Heart right ventricle (tissue), 16 donors: ENCODE results near the gene GSTA3. TPM values are rescaled to one million over a fixed set of nuclear protein-coding genes. Genes with fewer than 3 reads are reported as not detected.
"Not testable (repeated sequence)": the region's sequence is repeated elsewhere in the genome, so short reads cannot be mapped to it uniquely, and the experiment has no call there.

ENCODE experiments used
- ATAC-seq, 8 donors: fragments of 200-7000 bp; cut with Tn5 transposase; one replicate each; pipeline ENCODE4 v1.9.1; 2020; ENCODE audit warnings: mild to moderate bottlenecking in 8 of 8, moderate library complexity in 8 of 8, moderate number of reproducible peaks in 1 of 8
- DNase-seq, 2 donors: peaks; one replicate each; pipeline ENCODE4 v3.0.0-alpha.2; 2020
- H3K27ac ChIP-seq, 10 donors: fragments of 200-600 bp; sonication (generic) in 2 of 10; one replicate each; pipeline versions ENCODE4 v1.5.0 to v1.8.0; 2020 to 2022; ENCODE audit warnings: mild to moderate bottlenecking in 3 of 10
- H3K27me3 ChIP-seq, 7 donors: fragments of 200-600 bp; one replicate each; pipeline ENCODE4 v1.8.0; 2021 to 2022; ENCODE audit warnings: mild to moderate bottlenecking in 2 of 7
- H3K36me3 ChIP-seq, 9 donors: fragments of 200-600 bp; sonication (generic) in 1 of 9; one replicate each; pipeline versions ENCODE4 v1.5.0 to v1.8.0; 2020 to 2022; ENCODE audit warnings: mild to moderate bottlenecking in 2 of 9
- H3K4me1 ChIP-seq, 9 donors: fragments of 200-600 bp; sonication (generic) in 1 of 9; one replicate each; pipeline versions ENCODE4 v1.5.0 to v1.8.0; 2020 to 2022; ENCODE audit warnings: mild to moderate bottlenecking in 4 of 9
- H3K4me3 ChIP-seq, 10 donors: fragments of 200-600 bp; sonication (generic) in 2 of 10; one replicate each; pipeline versions ENCODE4 v1.5.0 to v1.8.0; 2020 to 2022; ENCODE audit warnings: mild to moderate bottlenecking in 7 of 10, moderate library complexity in 2 of 10
- H3K9me3 ChIP-seq, 11 donors: fragments of 200-600 bp in 10 of 11; sonication (generic) in 2 of 11; one replicate each; pipeline versions ENCODE4 v1.5.0 to v1.8.0; 2013 to 2022; ENCODE audit warnings: mild to moderate bottlenecking in 2 of 11, control low read depth in 1 of 11, moderate library complexity in 1 of 11
- WGBS, 2 donors: extraction: QIAGEN DNeasy Blood & Tissue Kit; methylation state at CpG; one replicate each; pipeline ENCODE4 v1.1.7; 2013; ENCODE audit warnings: inconsistent platforms in 1 of 2; 5-methylcytosine and 5-hydroxymethylcytosine counted together
- intact Hi-C, 10 donors: fragments of 100-400 bp; cut with DNase I; formaldehyde crosslinking; loops; one replicate each; pipeline versions ENCODE4 v1.11.1 to v1.14.2; 2022
- polyA plus RNA-seq, 2 donors: library from polyadenylated mRNA; stranded (reverse); fragments of 200-250 nt; gene quantifications; one replicate each; pipeline ENCODE4 v1.2.3, GENCODE V29; 2013
- total RNA-seq, 10 donors: library from RNA; stranded (reverse); fragmentation: NEBNext Ultra II Directional in 3 of 10; extraction: Animal tissue kit (Norgen Biotek cat#: 25700) in 3 of 10; gene quantifications; one replicate each; pipeline versions ENCODE4 v1.2.1 to v1.2.4, GENCODE V29; 2021 to 2023
- TF ChIP-seq, protein P1 (sequence below), 9 donors: fragments of 200-600 bp; sonication (generic) in 2 of 9; IDR thresholded peaks; one replicate each; pipeline versions ENCODE4 v1.5.0 to v1.8.0; 2021 to 2022; ENCODE audit warnings: antibody characterized with exemption in 9 of 9, mild to moderate bottlenecking in 5 of 9, moderate library complexity in 1 of 9
- donor health status: Arrhythmogenic right ventricular cardiomyopathy.
- donor health status: ischemic (EF 13 %, LVEDD 7.1; RV severe dilation, severe dysfunction).
- donor health status: healthy with polysubstance abuse.
- donor health status: DM: no; HTN: yes; CAD: no.
- donor health status: DM: no; HTN: no; CAD: no.
- donor health status: ischemic (EF 25% LVEDD 6.9; RV normal size, moderate dysfunction).
- donor health status: ischemic (EF 25% LVEDD 5.7; RV mildly dilated, moderate dysfunction).
- donor health status: healthy.
- donor health status: DM: yes; HTN: yes; CAD: no.
- donor health status: Ischemic cardiomyopathy.
- donor health status: ischemic (EF 35%, LVEDD 5.7; RV mildly dilated, moderate dysfunction).
- donor health status: nonischemic (EF 11% LVEDD 7.7; RV severe dilation, severe dysfunction).
- donor health status: DM: yes; HTN: yes; CAD: no.
- donor health status: PGD.
- donor health status: ischemic (EF 29% LVEDD 5.4; RV normal size, mild dysfunction).
- donor health status: nonischemic (EF 23%, LVEDD 6.1; RV moderate dilation, normal function).

The GSTA3 gene
- total and polyA plus RNA-seq, 12 donors, result not detected

- intact Hi-C loops, result no loop called here
- Histone ChIP-seq H3K36me3 (no peaks in the 10 kb centered on the region), H3K27me3 (no peaks in the 10 kb centered on the region), H3K4me3 (no peak overlapping the region), H3K4me1 (no peaks in the 10 kb centered on the region), H3K9me3 (peaks cover 0 to 8% (median 0%) of the 10 kb centered on the region in 11 donors), H3K27ac (no peak overlapping the region)
- TF ChIP-seq, protein P1, sequence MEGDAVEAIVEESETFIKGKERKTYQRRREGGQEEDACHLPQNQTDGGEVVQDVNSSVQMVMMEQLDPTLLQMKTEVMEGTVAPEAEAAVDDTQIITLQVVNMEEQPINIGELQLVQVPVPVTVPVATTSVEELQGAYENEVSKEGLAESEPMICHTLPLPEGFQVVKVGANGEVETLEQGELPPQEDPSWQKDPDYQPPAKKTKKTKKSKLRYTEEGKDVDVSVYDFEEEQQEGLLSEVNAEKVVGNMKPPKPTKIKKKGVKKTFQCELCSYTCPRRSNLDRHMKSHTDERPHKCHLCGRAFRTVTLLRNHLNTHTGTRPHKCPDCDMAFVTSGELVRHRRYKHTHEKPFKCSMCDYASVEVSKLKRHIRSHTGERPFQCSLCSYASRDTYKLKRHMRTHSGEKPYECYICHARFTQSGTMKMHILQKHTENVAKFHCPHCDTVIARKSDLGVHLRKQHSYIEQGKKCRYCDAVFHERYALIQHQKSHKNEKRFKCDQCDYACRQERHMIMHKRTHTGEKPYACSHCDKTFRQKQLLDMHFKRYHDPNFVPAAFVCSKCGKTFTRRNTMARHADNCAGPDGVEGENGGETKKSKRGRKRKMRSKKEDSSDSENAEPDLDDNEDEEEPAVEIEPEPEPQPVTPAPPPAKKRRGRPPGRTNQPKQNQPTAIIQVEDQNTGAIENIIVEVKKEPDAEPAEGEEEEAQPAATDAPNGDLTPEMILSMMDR (IDR thresholded peaks at IDR 0.05), result no peak
- no peak for ATAC-seq
- no peak for DNase-seq
- WGBS, 2 donors, result 91 to 93% methylated on average over 2 of the region's 2 CpGs
Observed at GRCh38 chr6:52925042-52925441, 15.5 kb upstream of the GSTA3 start.

DNA sequence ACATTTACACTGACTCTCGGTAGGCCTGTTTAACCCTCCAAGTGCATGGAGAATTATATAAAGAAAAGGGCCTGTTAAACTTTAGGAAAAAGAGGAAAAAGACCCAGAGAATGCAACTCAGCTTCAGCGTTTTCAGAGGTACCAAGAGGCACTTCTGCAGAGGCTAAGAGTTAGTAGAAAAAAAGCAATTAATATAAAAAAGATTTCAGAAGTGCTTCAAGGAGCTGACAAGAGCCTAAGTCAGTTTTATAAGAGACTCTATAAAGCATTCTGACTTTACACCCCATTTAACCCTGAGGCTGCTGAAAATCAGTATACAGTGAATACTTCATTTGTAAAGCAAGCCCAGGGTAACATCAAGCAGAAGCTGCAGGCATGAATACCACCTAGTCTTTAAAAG, 14.2 kb upstream of the GSTA3 start:
- 72 to 75% methylated on average over 2 of the region's 2 CpGs for WGBS, 2 donors
- not testable (repeated sequence) for DNase-seq, ATAC-seq

DNA sequence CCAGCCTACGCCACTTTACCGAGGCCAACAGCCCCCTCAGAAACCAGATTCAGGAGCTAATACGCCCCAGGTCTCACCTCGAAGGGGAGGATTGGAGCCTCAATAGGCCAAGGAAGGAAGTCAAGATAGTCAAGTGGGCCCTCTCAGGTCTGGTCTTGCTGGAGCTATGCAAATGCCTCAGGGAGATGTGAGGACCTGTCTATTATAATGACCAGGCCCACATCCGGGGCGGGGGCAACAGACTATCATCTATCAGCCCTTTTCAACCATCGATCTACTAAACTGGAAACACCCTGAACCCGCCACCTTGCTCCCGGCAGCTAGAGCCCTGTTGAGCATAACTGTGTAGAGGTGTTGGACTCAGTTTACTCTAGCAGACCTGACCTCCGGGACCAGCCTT, 12.7 kb upstream of the GSTA3 start:
- Histone ChIP-seq H3K27me3 (no peaks in the 10 kb centered on the region), H3K4me1 (peaks cover 0 to 3% (median 0%) of the 10 kb centered on the region in 9 donors), H3K4me3 (no peak overlapping the region), H3K36me3 (no peaks in the 10 kb centered on the region), H3K27ac (no peak overlapping the region), H3K9me3 (no peaks in the 10 kb centered on the region)
- no peak for DNase-seq
- no peak for ATAC-seq
- TF ChIP-seq, protein P1 (IDR thresholded peaks at IDR 0.05), result no peak
- intact Hi-C loops, result no loop called here
- WGBS, 2 donors, result 77 to 83% methylated on average over 10 of the region's 10 CpGs

More for the DNA sequence above, 14.2 kb upstream of the GSTA3 start:
- H3K4me3 ChIP-seq, H3K4me1 ChIP-seq, H3K9me3 ChIP-seq, H3K36me3 ChIP-seq, H3K27me3 ChIP-seq, H3K27ac ChIP-seq, intact Hi-C loops: not testable (repeated sequence)

- Histone ChIP-seq H3K27me3 (no peaks in the 10 kb centered on the region), H3K27ac (no peak overlapping the region), H3K36me3 (no peaks in the 10 kb centered on the region), H3K9me3 (no peaks in the 10 kb centered on the region), H3K4me1 (peaks cover 0 to 3% (median 0%) of the 10 kb centered on the region in 9 donors), H3K4me3 (no peak overlapping the region)
- DNase-seq (no peak), ATAC-seq (no peak)
- TF ChIP-seq, protein P1 (IDR thresholded peaks at IDR 0.05), result no peak
- intact Hi-C loops, result no loop called here
- 86 to 88% methylated on average over 6 of the region's 6 CpGs for WGBS, 2 donors
Observed at GRCh38 chr6:52921743-52922142, 12.2 kb upstream of the GSTA3 start.

- H3K4me3 ChIP-seq, H3K36me3 ChIP-seq, H3K27me3 ChIP-seq, H3K4me1 ChIP-seq, H3K27ac ChIP-seq, DNase-seq, ATAC-seq, intact Hi-C loops, H3K9me3 ChIP-seq: not testable (repeated sequence)
- WGBS, 2 donors, result 48 to 55% methylated on average over 1 of the region's 1 CpG
Observed at GRCh38 chr6:52919511-52919910, 10.0 kb upstream of the GSTA3 start.

DNA sequence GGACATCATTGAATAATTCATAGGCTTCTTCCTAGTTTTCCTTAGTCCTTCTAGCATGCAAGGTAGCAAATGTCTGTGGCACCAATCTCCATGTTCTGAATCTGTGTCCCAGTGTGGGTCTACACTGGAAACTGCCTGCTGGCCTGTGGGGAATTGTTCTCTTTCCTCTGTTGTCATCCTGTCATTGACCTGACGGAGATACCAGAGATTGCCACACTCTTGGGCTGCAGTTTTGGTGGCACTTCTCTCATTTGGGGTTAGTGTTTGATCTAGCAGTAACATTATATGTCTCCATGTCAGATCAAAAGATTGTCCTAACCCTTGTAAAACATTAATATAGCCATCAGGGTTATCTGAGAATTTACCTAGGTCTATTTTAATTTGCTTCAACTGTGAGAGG, 9.3 kb upstream of the GSTA3 start:
- H3K36me3 ChIP-seq, intact Hi-C loops, H3K4me3 ChIP-seq, DNase-seq, H3K9me3 ChIP-seq, H3K4me1 ChIP-seq, ATAC-seq, H3K27ac ChIP-seq, H3K27me3 ChIP-seq: not testable (repeated sequence)
- 80% methylated on average over 1 of the region's 1 CpG for WGBS, 2 donors

DNA sequence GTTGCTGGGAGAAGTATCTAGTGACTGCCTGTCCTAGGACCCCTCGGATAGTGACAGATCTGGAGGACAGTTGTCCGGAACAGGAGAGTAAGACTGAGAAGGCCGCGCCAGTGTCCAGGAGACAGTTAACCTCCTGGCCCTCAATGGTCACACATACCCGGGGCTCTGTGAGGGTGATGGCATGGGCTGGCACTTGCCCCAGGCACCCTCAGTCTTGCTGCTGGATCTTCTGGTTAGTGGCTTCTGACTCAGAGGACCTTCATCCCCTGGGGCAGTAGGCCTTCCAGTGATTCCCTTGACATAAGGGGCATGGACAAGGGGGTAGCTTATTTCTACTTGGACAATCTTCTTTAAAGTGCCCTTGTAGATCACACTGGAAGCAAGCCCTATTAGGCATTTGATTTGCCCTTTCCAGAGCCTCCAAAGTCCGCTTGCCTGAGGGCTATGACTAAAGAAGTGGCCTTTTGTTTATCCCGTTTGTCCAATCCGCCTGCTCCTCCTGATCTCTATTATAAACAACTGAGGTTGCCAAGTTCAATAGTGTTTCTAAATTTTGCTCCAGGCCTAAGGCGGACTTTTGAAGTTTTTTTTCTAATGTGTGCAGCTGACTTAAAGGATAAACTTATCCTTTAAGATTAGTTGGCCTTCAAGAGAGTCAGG, 8.7 kb upstream of the GSTA3 start:
- H3K36me3 ChIP-seq, H3K4me3 ChIP-seq, DNase-seq, H3K27me3 ChIP-seq, ATAC-seq, H3K27ac ChIP-seq, H3K9me3 ChIP-seq, H3K4me1 ChIP-seq, intact Hi-C loops: not testable (repeated sequence)
- WGBS, 2 donors, result 64 to 68% methylated on average over 9 of the region's 9 CpGs
